ENCODE results near the gene KIF5A. TPM values are rescaled to one million over a fixed set of nuclear protein-coding genes. Genes with fewer than 3 reads are reported as not detected.

KIF5A gene
- total RNA-seq, 1 donor from 2014 or later, result 0.43 TPM

DNA sequence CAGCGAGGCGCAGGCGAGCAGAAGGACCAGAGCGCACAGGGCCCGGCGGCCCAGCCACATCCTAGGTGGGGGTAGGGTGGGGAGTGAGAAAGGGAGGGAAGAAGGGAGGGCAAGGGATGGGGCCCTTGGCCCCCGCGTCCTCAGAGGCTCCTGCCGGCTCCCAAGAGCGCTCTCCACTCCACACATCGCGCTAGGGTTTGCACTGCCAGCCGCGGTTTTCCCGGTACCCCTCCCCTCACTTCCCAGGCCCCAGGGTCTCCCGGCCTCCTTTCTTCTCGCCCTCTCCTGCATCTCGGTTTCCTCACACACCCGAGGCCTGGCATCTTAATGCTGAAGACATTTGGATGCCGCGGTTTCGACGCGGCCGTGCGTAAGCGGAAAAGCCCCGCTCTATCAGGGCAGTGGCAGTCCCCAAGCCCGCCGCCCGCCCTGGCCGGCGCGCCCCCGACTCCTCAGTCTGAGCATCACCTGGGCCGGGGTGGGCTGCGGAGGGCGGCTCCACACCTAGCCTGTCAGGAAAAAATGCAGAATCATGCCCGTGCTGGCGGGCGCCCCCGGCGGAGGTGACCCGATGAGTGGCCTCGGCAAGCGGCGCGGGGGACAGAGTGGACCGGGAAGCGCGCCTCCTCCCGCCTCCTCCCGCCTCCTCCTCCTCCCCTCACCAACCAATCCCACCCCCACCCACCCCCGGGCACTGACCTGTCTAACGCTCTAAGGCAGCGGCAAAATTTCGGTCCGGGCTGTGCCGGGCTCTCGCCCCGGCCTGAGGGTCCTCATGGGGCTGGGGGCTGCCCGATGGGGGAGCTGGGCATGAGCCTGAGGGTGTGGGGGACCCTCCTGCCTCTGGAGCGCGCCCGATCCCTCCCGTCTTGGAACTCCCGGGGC lies 82.5 kb downstream of the KIF5A start:
- no peak overlapping the region for H3K27ac Mint-ChIP-seq (ENCODE audit: unreplicated experiment)
- peaks cover 8% of the 10 kb centered on the region for H3K4me1 Mint-ChIP-seq (ENCODE audit: unreplicated experiment)
- no peak for DNase-seq (ENCODE audit: extremely low spot score, unreplicated experiment)
- H3K4me3 Mint-ChIP-seq (ENCODE audit: unreplicated experiment), result peak overlapping the region; percentile 72
- H3K36me3 Mint-ChIP-seq (ENCODE audit: unreplicated experiment), result no peaks in the 10 kb centered on the region
- no peak for TF ChIP-seq CTCF (IDR thresholded peaks at IDR 0.05)
- H3K27me3 Mint-ChIP-seq (ENCODE audit: unreplicated experiment), result peaks cover 6% of the 10 kb centered on the region
- no peaks in the 10 kb centered on the region for H3K9me3 Mint-ChIP-seq (ENCODE audit: unreplicated experiment)

DNA sequence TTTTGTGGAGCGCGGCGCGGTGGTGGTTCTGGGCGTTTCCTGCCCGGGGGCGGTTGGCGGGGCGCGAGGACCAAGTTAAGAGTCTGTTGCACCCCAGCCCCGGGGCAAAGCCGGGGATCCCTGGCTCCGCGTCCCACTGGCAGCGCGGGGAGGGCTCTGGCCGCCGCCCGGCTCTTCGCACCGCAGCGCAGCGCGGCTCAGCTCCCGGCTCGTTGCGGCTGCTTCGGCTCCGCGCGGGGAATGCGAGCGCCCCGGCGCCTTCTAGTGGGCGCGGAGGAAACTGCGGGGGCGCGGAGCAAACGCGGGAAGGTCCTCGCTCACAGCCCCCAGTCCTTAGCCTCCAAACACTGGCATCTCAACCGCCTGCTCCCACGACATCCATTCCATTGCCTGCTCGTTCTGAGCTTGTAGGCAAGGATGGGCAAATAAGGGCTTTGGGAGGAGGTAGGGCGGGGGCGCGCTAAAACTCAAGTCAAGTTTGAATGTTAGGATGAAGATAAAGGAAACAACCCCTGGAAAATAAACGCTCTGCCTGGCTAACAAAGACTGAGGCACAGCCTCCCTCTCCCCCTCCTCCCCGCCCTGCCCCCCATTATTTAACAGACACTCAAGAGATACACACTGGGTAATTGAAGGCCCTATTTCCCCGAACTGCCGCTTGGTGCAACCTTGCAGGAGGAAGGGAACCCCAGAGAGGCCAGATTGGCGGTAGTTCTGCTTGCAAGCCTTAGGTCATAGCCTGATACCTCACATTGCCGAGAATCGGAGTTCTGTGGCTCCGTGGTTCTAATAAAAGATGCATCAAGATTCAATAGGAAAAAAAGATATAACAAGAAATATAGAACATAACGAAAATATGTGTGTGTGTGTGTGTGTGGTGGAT lies 83.4 kb downstream of the KIF5A start, which contains the start of gene B4GALNT1:
Gene B4GALNT1, minus strand, starts transcription at position 244 of the 883 bp plus-strand sequence. CDS start 1,069 bp downstream, outside the sequence.
- peak within 1 kb of the TSS; percentile 72 for H3K4me3 Mint-ChIP-seq (ENCODE audit: unreplicated experiment)
- H3K4me1 Mint-ChIP-seq (ENCODE audit: unreplicated experiment), result peaks cover 8% of the 10 kb centered on the region
- no peak for DNase-seq (ENCODE audit: extremely low spot score, unreplicated experiment)
- no peaks in the 10 kb centered on the region for H3K36me3 Mint-ChIP-seq (ENCODE audit: unreplicated experiment)
- peak; percentile 92 for TF ChIP-seq CTCF (IDR thresholded peaks at IDR 0.05)
- peaks cover 13% of the 10 kb centered on the region for H3K27me3 Mint-ChIP-seq (ENCODE audit: unreplicated experiment)
- H3K9me3 Mint-ChIP-seq (ENCODE audit: unreplicated experiment), result no peaks in the 10 kb centered on the region
- no peak within 1 kb of the TSS for H3K27ac Mint-ChIP-seq (ENCODE audit: unreplicated experiment)

Small RNA genes within 50 kb of the gene (microRNA-seq; reads per million reads assigned to microRNA genes)
- gene MIR616 (ENCODE audit: unreplicated experiment), result not detected
- not detected for gene MIR6758 (ENCODE audit: unreplicated experiment)

Other genes with a start within 250 kb of the KIF5A start
- 62.2 and 65.0 TPM in 2 replicates for gene R3HDM2, start 119.0 kb upstream of the KIF5A start, total RNA-seq
- not detected in 2 replicates for gene INHBC, start 115.3 kb upstream of the KIF5A start, total RNA-seq
- gene INHBE, start 94.7 kb upstream of the KIF5A start, total RNA-seq, result 1.0 and 1.3 TPM in 2 replicates
- gene GLI1, start 90.3 kb upstream of the KIF5A start, total RNA-seq, result 3.5 and 7.7 TPM in 2 replicates
- gene ARHGAP9, start 70.2 kb upstream of the KIF5A start, total RNA-seq, result 1.5 and 2.1 TPM in 2 replicates
- 364 and 401 TPM in 2 replicates for gene MARS1, start 62.0 kb upstream of the KIF5A start, total RNA-seq
- 89.9 and 95.7 TPM in 2 replicates for gene DDIT3, start 29.5 kb upstream of the KIF5A start, total RNA-seq
- gene MBD6, start 27.2 kb upstream of the KIF5A start, total RNA-seq, result 104 and 105 TPM in 2 replicates
- 149 and 155 TPM in 2 replicates for gene DCTN2, start 2.9 kb upstream of the KIF5A start, total RNA-seq
- gene PIP4K2C, start 41.1 kb downstream of the KIF5A start, total RNA-seq, result 30.4 and 34.9 TPM in 2 replicates
- gene DTX3, start 54.8 kb downstream of the KIF5A start, total RNA-seq, result 26.5 and 29.9 TPM in 2 replicates
- gene ARHGEF25, start 61.4 kb downstream of the KIF5A start, total RNA-seq, result 25.8 and 27.6 TPM in 2 replicates
- 5.6 and 6.9 TPM in 2 replicates for gene B4GALNT1, start 83.2 kb downstream of the KIF5A start, total RNA-seq
- 338 and 363 TPM in 2 replicates for gene OS9, start 144.1 kb downstream of the KIF5A start, total RNA-seq
- gene AGAP2, start 188.7 kb downstream of the KIF5A start, total RNA-seq, result 2.4 and 2.6 TPM in 2 replicates
- gene TSPAN31, start 195.0 kb downstream of the KIF5A start, total RNA-seq, result 36.2 and 37.4 TPM in 2 replicates
- 137 and 142 TPM in 2 replicates for gene CDK4, start 202.3 kb downstream of the KIF5A start, total RNA-seq
- gene MARCHF9, start 205.1 kb downstream of the KIF5A start, total RNA-seq, result 19.2 and 21.1 TPM in 2 replicates
- gene CYP27B1, start 217.0 kb downstream of the KIF5A start, total RNA-seq, result 1.7 and 2.3 TPM in 2 replicates
- 22.3 and 23.9 TPM in 2 replicates for gene METTL1, start 222.1 kb downstream of the KIF5A start, total RNA-seq
- gene EEF1AKMT3, start 222.6 kb downstream of the KIF5A start, total RNA-seq, result 9.8 and 11.8 TPM in 2 replicates
- gene TSFM, start 232.7 kb downstream of the KIF5A start, total RNA-seq, result 23.6 and 28.5 TPM in 2 replicates

Measured in osteocyte (in vitro differentiated cells).